Gastrocnemius medialis (tissue), 4 donors: ENCODE measurements around the gene KANSL1.

Experiments used
- POLR2A ChIP-seq, 2 donors: fragments of 450-650 bp; IDR thresholded peaks; one replicate each; pipeline ENCODE4 v1.6.1; 2017; ENCODE audit warnings: antibody characterized with exemption in 2 of 2, mild to moderate bottlenecking in 2 of 2, moderate library complexity in 2 of 2
- TF ChIP-seq, protein P1 (sequence below), 5 experiments: fragments of 450-650 bp in 3 of 5; fragments of 200-600 bp in 2 of 5; sonication (generic) in 2 of 5; IDR thresholded peaks in 4 of 5; conservative IDR thresholded peaks in 1 of 5; 1 replicate in 4 of 5; 2 replicates in 1 of 5; pipeline ENCODE4 v1.5.1; 2016 to 2019; ENCODE audit warnings: antibody characterized with exemption in 5 of 5, mild to moderate bottlenecking in 3 of 5, moderate library complexity in 3 of 5

DNA sequence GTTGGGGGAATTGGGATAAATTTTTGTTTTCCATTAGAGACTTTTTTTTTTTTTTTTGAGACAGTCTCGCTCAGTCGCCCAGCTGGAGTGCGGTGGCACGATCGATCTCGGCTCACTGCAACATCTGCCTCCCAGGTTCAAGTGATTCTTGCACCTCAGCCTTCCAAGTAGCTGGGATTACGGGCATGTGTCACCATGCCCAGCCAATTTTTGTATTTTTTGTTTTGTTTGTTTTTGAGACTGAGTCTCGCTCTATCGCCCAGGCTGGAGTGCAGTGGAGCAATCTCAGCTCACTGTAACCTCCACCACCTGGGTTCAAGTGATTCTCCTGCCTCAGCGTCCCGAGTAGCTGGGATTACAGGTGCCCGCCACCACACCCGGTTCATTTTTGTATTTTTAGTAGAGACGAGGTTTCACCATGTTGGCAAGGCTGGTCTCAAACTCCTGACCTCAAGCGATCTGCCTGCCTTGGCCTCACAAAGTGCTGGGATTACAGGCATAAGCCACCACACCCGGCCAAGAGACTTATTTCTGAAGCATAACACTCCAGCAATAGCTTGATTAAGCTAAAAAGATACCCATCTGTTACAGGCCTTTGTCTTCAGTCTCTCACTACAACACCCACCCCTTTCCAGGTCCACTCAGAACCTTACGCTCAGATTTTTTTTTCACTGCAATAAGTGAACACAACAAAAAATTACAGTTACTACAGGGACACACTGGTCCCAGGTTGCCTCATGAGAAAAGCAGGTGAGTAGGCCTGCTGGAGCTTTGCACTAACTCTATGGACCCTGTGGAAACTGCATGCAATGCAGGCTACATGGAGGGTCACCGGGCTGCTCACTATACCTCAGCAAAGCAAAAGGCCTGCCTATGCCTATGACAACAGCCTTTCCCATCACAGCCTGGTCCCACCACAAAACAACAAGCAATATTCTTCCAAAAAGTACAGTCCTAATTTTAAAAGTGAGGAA is 34.6 kb downstream of the KANSL1 start:
- TF ChIP-seq, protein P1, sequence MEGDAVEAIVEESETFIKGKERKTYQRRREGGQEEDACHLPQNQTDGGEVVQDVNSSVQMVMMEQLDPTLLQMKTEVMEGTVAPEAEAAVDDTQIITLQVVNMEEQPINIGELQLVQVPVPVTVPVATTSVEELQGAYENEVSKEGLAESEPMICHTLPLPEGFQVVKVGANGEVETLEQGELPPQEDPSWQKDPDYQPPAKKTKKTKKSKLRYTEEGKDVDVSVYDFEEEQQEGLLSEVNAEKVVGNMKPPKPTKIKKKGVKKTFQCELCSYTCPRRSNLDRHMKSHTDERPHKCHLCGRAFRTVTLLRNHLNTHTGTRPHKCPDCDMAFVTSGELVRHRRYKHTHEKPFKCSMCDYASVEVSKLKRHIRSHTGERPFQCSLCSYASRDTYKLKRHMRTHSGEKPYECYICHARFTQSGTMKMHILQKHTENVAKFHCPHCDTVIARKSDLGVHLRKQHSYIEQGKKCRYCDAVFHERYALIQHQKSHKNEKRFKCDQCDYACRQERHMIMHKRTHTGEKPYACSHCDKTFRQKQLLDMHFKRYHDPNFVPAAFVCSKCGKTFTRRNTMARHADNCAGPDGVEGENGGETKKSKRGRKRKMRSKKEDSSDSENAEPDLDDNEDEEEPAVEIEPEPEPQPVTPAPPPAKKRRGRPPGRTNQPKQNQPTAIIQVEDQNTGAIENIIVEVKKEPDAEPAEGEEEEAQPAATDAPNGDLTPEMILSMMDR (IDR thresholded peaks at IDR 0.05 in 4 of 5, conservative IDR thresholded peaks at IDR 0.05 in 1 of 5): no peak
- no peak for TF ChIP-seq POLR2A (IDR thresholded peaks at IDR 0.05)
